Activated CD8-positive, alpha-beta memory T cell treated with anti-CD3 and anti-CD28 coated beads for 4 hours (primary cell): ENCODE measurements around the gene FBXW4.

ENCODE experiments used
- DNase-seq, 2 donors: peaks; one replicate each; pipeline ENCODE4 v3.0.0-alpha.2; 2020; ENCODE audit warnings: low read depth in 2 of 2

FBXW4 gene

GRCh38 chr10:101567165-101568006 is 127.6 kb downstream of the FBXW4 start:
- DNase-seq, result no peak

GRCh38 chr10:101566333-101567164 is 128.4 kb downstream of the FBXW4 start:
- no peak for DNase-seq

- DNase-seq, result no peak
Measured at GRCh38 chr10:101565936-101566332, 129.0 kb downstream of the FBXW4 start.

DNA sequence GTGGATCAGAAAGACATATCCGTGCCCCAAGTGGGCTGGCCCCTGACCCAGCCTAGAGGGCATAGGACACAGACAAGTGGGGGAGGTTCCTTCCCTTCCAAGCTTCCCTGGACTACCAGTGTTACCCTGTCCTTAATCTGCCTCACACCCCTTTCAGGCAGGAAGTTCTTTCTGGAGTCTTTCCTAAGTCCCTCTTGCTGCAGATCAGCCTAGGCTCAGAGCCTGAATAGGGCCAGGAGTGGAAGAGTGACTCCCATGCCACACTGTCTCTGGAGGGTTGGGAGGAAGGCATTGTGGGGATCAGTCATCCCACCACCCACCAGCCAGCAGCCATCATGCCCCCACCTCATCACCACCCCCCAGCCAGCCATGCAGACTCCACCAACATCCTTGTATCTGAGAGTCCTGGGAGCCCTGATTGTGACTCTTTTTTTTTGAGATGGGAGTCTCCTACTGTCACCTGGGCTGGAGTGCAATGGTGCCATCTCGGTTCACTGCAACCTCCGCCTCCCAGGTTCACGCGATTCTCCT is 129.5 kb downstream of the FBXW4 start:
- no peak for DNase-seq

GRCh38 chr10:101564490-101564991 is 130.4 kb downstream of the FBXW4 start:
- DNase-seq, result no peak

GRCh38 chr10:101563497-101564040 is 131.4 kb downstream of the FBXW4 start:
- no peak for DNase-seq

DNA sequence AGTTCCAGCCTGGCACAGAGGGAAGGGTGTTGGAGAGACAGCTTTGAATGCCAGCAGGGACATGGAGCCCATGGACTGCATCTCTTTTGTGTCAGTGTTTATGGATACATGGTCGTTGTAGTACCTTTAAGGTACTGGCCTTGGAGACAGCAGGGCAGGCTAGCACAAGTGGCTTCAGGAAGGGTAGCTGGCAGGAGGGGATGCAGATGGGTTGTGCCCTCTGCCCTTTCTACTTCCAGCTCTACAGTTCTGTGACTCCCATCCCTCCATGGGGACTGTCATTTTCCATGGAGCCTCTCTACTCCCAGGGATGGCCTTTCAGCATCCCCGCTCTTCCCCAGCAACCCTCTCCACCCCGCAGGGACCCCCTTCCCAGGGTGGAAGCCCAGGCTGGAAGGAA is 132.0 kb downstream of the FBXW4 start:
- no peak for DNase-seq

DNA sequence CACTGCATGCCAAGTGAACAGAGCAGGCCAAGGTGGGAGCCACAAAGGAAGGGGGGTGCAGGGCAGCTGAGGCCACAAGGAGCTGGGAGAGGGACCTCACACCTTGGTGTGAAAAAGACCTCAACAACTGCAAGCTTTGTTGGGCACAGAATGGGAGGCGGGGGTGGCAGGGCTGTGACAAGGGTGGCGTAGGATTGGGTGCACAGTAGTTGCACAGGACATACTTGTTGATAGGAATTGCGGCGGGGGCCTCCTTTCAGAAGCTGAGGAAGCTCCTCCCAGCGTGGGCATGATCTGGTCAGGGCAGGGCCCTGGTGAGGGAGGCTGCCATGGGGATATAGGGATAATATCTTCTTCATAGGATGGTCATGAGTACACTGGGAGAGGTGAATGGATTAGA is 132.7 kb downstream of the FBXW4 start:
- no peak for DNase-seq

- DNase-seq, result no peak
Measured at GRCh38 chr10:101561068-101561915, 133.7 kb downstream of the FBXW4 start.
